Left cardiac atrium (tissue), 4 donors: ENCODE results near the gene BCO2. TPM values are rescaled to one million over a fixed set of nuclear protein-coding genes. Genes with fewer than 3 reads are reported as not detected.
"Not testable (repeated sequence)": the region's sequence is repeated elsewhere in the genome, so short reads cannot be mapped to it uniquely, and the experiment has no call there.

Experiments used
- ATAC-seq, 2 donors: fragments of 200-7000 bp; cut with Tn5 transposase; one replicate each; pipeline ENCODE4 v1.9.1; 2020; ENCODE audit warnings: mild to moderate bottlenecking in 2 of 2, moderate library complexity in 2 of 2
- DNase-seq: peaks from one replicate; pipeline ENCODE4 v3.0.0-alpha.2; 2020
- intact Hi-C, 2 donors: fragments of 100-400 bp; cut with DNase I; formaldehyde crosslinking; loops; one replicate each; pipeline versions ENCODE4 v1.14.1 to v1.15.1; 2022 to 2023
- total RNA-seq, 2 donors: library from RNA; stranded (reverse); fragmentation: NEBNext Ultra II Directional; extraction: Animal tissue kit (Norgen Biotek cat#: 25700); gene quantifications; one replicate each; pipeline ENCODE4 v1.2.1, GENCODE V29; 2021
- donor health status: DM: no; HTN: yes; CAD: no.
- donor health status: DM: no; HTN: yes; CAD: no; lungs with severe emphysema.
- donor health status: DM: yes; HTN: yes; CAD: no.
- donor health status: Dilated cardiomyopathy.

The BCO2 gene
- total RNA-seq, 2 donors from 2014 or later = 53.3 to 92.2 TPM

DNA sequence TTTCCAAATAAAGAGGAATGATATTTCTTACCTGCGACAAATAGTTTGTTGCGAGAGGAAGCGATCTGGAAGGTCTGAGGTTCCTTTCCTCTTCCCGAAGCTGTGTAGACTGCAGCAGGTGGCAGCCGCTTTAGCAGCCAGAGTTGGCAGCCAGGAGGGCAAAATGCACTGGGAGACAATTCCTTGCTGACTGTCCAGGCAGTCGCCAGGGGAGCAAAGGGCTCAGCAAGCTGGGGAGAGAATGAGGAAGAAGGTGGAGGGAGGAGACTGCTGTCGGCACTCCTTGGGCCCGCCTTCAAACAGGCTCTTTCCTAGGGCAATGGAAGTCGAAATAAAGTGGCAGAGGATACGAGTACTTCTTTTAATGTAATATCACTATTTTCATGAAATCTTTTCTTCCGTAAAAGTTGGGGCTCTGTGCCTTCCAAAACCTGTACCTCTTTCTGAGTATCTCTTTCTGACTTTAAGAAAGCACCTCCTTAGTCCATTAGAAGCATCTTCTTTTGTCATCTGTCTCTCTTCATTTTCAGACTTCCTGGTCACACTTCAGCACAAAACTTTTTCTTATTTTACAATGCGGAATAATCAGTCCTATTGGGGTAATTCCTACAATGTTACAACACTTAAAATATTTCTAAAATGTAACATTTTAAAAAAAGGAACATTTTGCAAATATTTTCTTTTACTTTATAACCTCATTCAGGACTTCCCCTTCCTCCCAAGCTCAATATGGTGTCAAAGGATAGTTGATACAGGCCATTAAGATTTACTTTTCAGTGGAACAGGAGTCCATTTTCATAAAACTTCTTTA lies 11.2 kb upstream of the BCO2 start, which contains the start of gene IL18:
Gene IL18 (minus strand): TSS at position 220 of the 811 bp plus-strand sequence. CDS start 9,041 bp downstream, outside the sequence.
- ATAC-seq = peak; percentile 60 to 91
- intact Hi-C loops = no loop called here
- peak; percentile 36 for DNase-seq

DNA sequence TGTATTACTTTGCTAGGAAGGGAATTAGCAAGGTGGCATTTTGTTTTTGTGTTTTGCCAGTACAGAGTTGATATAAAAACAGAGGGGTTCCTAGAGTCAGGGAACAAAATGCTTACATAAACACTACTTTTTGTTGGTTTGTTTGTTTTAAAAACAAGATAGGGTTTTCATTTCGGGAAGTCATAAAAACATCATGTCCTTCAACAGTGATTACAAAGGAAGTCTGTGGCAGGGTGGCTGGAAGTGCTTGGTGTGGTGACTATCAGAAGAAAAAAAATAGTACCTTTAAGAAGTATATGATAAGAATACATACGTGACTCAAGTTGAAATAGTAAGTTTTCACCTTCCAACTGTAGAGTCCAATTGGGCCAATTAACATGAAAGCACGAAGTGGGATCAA lies 10.3 kb upstream of the BCO2 start:
- no peak for ATAC-seq
- no peak for DNase-seq
- intact Hi-C loops = loop anchor here in 1 of 2 donors (5.0 kb wide), 1 partner anchor 38 kb away; no protein-coding TSS in a partner anchor

DNA sequence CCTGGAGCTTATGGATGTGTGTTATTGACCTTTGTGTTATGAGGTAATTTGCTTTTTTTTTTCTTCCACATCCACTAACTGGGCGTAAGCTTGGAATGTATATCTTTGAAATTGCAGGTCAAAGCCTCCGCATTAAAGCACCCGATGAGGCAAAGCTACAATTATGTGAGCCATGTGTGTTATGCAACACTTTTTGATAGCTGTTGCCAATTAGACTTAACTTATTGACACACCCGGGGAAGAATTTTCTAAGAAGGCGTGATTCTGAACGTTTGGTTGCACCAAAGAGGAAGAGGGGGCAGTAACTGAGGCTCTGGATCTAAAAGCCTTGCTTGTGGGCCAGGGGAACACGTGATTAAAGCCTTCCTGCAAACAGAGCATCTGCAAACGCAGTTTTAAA lies 8.8 kb upstream of the BCO2 start:
- intact Hi-C loops = loop anchor here in 1 of 2 donors (5.0 kb wide), 1 partner anchor 39 kb away; no protein-coding TSS in a partner anchor

DNA sequence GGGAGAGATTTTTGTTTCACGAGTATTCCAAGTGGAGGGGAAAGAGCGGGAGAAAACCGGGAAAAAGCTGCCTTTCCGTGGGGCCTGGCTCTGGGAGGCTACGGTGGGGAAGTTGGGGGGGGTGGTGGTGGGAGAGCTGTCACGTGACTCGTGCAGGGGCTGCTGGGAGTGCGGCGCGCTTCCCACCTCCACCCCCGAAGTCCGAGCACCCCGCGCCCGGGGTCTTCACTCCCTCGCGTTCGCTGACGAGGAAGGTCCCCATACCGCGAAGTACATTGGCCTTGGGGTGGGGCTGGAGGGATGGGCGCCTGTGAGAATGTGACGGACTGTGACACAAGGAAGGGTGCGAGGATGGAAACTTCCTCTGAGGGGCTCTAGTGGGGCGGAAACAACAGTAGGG lies 8.2 kb upstream of the BCO2 start, which contains the start of gene TEX12:
Gene TEX12 (plus strand): TSS at position 228 of the 400 bp plus-strand sequence. CDS start 1,897 bp downstream, outside the sequence.
- intact Hi-C loops = loop anchor here in 1 of 2 donors (5.0 kb wide), 1 partner anchor 40 kb away; no protein-coding TSS in a partner anchor
- ATAC-seq (no peak), DNase-seq (no peak)

More for the DNA sequence above, 8.8 kb upstream of the BCO2 start:
- no peak for DNase-seq
- ATAC-seq = peak; percentile 35 to 55

DNA sequence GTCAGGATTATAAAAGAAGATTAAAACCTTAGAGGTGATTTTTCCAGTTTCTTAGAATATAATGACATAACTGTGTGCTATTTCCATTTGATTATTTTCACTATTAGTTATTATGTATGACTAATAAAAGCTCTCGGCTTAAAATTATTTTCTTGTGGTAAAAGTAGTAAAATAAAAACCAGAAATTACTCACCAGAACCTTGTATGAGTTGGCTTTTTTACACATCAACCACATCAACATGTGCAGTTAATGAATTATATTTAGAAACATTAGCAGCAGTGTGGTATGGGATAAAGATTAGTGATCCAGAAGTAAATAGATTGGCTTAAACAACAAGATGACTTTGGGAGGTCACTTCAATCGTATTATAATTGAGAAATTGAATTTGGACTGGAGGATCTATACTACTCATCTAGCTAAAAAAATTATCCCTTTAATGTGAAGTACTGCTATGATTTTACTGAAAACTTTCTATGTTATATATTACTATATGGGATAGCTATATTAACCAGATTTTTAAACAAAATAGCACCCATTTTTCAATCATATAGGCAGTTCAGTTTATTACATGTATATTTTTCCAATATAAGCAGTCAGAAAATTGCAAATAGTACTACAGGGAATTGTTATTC lies 2.8 kb upstream of the BCO2 start:
- ATAC-seq (no peak), DNase-seq (no peak)
- intact Hi-C loops = no loop called here

DNA sequence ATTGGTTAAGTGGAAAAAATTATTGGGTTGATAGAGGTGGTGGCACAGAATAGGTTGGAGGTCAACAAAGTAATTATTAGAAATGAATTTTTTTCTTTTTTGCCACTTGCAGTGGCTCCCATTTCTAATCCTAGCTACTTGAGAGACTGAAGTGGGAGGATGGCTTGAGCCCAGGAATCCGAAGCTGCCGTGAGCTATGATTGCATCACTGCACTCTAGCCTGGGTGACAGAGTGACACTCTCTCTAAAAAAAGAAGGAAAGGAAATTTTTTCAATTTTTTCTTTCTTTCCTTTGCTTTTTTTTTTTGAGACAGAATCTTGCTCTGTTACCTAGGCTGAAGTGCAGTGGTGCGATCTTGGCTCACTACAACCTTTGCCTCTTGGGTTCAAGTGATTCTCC lies 2.2 kb upstream of the BCO2 start:
- no peak for DNase-seq
- peak; percentile 17 to 51 for ATAC-seq
- intact Hi-C loops = no loop called here

DNA sequence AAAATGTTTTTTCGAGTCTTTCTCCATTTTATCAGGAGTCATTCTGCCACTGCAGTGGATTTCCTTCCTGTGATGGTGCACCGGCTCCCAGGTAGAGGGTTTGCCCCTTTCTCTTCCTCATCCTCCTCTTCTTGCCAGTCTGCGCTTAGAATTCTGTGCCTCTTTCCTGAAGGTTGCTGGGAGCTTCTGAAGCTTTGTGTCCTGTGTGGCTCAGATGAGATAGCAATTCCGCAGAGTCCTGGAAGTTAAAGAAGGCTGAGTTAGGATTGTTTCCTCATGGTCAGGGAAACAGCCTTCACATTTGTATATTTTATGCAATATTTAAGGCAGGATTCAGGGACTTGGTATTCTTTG lies 264 bp downstream of the BCO2 start:
- DNase-seq = no peak
- intact Hi-C loops = no loop called here
- peak; percentile 12 to 35 for ATAC-seq

DNA sequence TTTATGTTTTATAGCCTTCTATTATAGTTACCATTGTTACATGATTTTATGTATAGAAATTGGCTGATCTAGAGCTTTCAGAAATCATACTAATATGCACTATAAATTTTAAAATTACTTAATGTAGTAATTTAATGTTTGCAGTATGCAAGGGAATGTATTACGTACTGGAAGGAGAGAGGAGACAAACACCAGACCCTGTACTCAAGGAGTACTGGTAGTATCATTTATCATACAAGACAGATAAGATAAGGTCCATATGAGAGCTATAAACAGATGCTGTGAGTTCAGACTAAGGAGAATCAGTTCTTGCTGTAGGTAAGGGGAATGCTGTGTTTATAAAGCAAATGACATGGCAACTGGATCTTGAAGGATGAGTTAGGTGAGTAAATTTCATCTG lies 765 bp downstream of the BCO2 start:
- ATAC-seq (peak in 1 of 2 donors; percentile 57), DNase-seq (no peak)
- intact Hi-C loops = no loop called here

DNA sequence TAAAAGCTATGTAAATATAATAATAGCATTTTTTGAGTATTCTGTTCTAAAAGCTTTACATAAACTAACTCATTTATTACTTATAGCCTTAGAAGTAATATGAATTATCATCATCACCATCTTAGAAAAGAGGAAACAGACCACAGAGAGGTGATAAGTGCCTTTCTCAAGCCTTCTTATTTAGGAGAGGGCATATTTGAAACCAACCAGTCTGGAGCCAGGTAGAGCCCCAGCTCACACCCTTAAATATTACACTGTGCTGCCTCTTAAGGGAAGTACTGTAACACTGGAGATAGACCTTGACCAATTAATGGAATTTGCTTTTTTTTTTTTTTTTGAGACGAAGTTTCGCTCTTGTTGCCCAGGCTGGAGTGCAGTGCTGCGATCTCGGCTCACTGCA lies 2.3 kb downstream of the BCO2 start:
- intact Hi-C loops = no loop called here

DNA sequence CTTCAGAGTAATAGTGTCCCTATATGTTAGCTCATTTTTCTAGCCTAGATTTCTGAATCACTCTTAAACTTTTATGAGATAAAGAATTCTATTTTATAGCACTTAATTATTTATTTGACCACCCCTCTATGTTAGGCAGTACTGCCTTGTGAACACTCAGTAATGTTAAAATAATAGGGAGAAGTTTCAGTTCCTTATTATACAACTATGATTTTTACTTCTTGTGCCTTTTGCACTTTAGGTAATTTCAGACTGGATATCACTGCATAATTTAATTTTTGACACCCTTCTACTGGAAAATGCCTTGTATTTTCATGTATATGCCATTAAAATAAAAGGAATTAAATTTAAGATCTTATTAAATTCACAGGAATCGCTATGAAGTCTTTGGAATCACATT lies 3.1 kb downstream of the BCO2 start:
- DNase-seq (no peak), ATAC-seq (no peak)
- intact Hi-C loops = no loop called here

More for the DNA sequence above, 2.3 kb downstream of the BCO2 start:
- ATAC-seq (peak in 1 of 2 donors; percentile 11), DNase-seq (no peak)

DNA sequence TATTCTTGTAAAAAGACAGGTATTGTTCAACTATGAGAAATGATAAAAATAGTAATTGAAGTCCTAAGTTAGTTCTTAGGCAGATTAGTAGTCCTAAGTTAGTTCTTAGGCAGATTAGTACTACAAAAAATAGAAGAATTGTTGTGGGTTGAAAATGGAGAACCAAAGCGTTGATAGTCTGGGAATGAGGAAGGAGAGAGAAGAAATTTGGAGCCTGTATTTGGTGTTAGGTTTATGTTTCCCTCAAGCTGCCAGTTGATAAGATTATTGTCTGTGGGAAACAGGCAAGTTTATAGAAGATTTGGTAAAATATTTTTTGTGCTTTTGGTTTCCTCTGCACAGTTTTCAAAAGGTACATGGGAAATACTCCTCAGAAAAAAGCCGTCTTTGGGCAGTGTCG lies 3.6 kb downstream of the BCO2 start:
- intact Hi-C loops = no loop called here
- DNase-seq = no peak
- no peak for ATAC-seq

DNA sequence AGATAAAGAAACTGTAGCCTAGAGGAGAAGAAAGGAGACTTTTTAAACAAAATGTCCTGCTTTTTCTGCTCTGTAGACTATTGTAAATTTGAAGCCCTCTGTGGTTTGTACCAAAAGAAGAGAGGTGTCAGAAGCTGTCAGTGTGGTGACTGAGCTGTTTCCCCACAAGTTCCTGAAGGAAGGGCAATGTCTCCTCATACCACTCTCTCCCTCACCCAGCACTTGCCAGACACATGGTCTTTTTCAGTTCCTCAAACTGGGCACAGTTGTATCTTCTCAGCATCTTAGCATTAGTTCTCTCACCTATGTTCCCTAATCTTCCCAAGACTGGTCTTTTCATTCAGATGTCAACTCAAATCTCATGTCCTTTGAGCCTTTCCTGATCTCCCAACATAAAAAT lies 4.3 kb downstream of the BCO2 start:
- intact Hi-C loops = no loop called here
- DNase-seq (no peak), ATAC-seq (peak in 1 of 2 donors; percentile 31)

DNA sequence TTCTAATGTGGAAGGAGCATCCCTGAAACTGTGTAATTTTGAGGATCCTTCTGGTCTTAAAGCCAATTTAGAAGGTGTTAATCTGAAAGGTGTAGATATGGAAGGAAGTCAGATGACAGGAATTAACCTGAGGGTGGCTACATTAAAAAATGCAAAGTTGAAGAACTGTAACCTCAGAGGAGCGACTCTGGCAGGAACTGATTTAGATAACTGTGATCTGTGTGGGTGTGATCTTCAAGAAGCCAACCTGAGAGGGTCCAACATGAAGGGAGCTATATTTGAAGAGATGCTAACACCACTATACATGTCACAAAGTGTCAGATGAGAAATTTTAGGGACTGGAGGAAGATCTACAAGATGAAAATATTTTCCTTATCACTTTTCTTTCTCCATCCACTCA lies 7.6 kb downstream of the BCO2 start:
- DNase-seq = no peak
- intact Hi-C loops = no loop called here
- ATAC-seq = no peak

DNA sequence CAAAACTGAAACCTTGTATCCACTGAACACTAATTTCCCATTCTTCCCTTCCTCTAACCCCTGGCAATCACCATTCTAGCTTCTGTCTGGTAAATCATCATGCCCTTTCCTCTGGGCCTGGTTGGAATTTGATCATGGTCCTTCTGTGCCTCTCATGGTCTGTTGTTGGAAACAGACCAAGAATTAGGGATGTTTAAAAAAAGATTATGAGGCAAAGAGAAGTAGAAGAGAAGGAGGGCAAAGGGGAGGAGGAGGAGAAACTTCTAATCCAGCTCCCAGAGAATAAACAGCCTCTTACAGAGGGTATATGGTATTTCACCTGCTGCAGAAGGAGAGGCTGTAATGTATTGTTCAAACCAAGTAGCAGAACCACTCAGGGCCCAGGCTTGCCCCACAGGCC lies 10.6 kb downstream of the BCO2 start:
- ATAC-seq = peak; percentile 67 to 70

DNA sequence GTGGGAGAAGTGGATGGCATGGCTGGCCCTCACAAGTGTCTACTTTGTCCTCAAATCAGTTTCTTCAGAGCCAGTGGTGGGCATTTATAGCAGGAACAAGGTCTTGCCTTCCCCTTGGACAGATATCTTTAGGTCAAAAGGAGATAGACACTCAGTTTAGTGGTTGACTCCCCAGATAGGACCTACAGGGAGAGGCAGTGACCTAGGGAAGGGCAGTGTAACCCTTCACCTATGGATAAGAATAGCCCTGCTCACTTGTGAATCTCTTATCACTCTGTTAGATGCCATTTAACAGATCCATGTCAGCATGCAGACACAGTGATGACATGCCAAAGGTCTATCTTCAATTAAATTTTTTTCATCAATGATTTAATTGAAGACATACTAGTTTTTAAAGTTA lies 11.0 kb downstream of the BCO2 start:
- intact Hi-C loops = no loop called here
- peak in 1 of 2 donors; percentile 11 for ATAC-seq

More for the DNA sequence above, 10.6 kb downstream of the BCO2 start:
- no peak for DNase-seq
- intact Hi-C loops = no loop called here

DNA sequence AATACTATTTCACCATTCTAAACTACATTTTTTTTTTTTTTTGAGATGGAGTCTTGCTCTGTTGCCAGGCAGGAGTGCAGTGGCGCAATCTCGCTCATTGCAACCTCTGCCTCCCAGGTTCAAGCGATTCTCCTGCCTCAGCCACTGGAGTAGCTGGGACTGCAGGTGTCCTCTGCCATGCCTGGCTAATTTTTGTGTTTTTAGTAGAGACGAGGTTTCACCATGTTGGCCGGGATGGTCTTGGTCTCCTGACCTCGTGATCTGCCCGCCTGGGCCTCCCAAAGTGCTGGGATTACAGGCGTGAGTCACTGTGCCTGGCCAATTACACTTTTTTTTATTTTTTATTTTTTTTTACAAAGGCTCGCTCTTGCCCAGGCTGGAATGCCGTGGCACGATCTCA lies 19.8 kb downstream of the BCO2 start:
- peak in 1 of 2 donors; percentile 80 for ATAC-seq
- DNase-seq, intact Hi-C loops: not testable (repeated sequence)

More for the DNA sequence above, 11.0 kb downstream of the BCO2 start:
- no peak for DNase-seq

DNA sequence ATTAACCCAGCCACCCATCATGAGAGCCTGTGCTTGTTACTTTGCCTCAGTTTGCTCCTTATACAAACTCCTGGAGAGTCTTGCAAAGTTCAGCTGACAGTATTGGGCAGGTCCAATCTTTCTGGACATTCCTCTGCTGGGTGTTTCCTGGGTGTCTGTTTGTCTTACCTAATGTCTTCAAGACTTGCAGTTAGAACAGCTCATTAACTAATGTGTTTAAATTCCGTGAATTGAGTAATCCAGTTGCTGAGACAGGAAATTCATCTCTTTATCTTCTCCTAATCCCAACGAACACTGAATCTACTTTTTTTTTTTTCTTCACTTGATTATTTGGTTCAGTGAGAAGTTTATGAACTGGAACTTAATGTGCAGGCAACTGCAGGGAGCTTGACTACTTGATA lies 20.6 kb downstream of the BCO2 start:
- peak in 1 of 2 donors; percentile 91 for ATAC-seq
- DNase-seq = no peak
- intact Hi-C loops = no loop called here

DNA sequence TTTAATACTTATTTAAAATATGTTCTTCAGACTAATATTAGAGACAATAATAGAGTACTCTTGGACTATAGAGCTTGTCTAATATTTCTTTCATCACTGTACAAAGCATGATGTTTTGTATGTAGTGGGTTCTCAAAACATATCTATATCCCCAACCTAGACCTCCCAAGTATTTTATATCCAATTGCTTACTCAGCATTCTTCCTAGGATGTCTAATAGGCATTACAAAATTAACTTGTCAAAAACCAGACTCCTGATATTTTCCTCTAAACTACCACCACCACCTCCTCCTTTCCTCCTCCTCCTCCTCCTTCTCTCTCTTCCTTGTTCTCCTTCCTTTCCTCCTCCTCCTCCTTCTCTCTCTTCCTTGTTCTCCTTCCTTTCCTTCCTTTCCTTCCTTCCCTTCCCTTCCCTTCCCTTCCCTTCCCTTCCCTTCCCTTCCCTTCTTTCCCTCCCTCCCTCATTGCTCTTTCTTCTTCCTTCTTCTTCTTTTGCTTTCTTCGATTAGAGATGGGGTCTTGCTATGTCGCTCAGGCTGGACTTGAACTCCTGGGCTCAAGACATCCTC lies 21.3 kb downstream of the BCO2 start:
- DNase-seq (no peak), ATAC-seq (no peak)
- intact Hi-C loops = no loop called here

DNA sequence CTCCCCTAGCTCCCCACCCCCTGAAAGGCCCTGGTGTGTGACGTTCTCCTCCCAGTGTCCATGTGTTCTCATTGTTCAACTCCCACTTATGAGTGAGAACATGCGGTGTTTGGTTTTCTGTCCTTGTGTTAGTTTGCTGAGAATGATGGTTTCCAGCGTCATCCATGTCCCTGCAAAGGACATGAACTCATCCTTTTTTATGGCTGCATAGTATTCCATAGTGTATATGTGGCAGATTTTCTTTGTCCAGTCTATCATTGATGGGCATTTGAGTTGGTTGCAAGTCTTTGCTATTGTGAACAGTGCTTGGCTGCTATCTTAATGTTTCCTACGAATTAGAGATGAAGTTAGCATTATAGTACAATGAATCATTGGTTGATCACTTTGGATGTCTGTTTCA lies 23.8 kb downstream of the BCO2 start:
- ATAC-seq, intact Hi-C loops: not testable (repeated sequence)

DNA sequence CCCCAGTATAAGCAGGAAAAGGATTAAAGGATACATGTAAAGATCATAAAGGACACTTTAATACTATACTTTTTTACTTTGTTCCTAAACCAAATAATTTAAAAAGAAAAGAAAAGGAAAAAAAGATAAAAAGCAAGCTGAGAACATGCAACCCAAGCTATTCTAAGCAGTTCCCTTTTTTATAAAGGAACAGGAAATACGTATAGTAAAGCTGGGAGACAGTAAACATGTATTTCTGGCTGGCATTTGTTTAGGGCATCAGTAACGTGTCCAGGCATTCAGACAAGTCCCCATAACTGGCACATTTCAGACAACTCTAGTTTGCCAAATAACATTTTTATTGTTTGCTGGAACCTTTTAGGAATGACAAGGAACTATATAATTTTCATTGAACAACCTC lies 24.9 kb downstream of the BCO2 start:
- ATAC-seq = no peak
- intact Hi-C loops = no loop called here

More for the DNA sequence above, 23.8 kb downstream of the BCO2 start:
- not testable (repeated sequence) for DNase-seq

More for the DNA sequence above, 24.9 kb downstream of the BCO2 start:
- no peak for DNase-seq
